Measurements from ENCODE around the gene PEAK1.
A peak's percentile ranks its signal among the peaks of the same experiment; 100 is the strongest.

The PEAK1 gene

GRCh38 chr15:77355321-77355720 lies 64.6 kb downstream of the PEAK1 start:
- DNase-seq: no peak

GRCh38 chr15:77354063-77354462 lies 65.8 kb downstream of the PEAK1 start:
- DNase-seq: peak in 2 of 4 experiments; percentile 9 to 15

- DNase-seq: no peak
These were observed 67.0 kb downstream of the PEAK1 start for GRCh38 chr15:77352887-77353286.

- DNase-seq: no peak
These were observed 69.1 kb downstream of the PEAK1 start for GRCh38 chr15:77350792-77351191.

- no peak for DNase-seq
These were observed 70.2 kb downstream of the PEAK1 start for GRCh38 chr15:77349666-77350065.

- DNase-seq: no peak
These were observed 71.4 kb downstream of the PEAK1 start for GRCh38 chr15:77348511-77348910.

GRCh38 chr15:77347197-77347596 lies 72.7 kb downstream of the PEAK1 start:
- DNase-seq: no peak

GRCh38 chr15:77346245-77347036 lies 73.5 kb downstream of the PEAK1 start:
- no peak for DNase-seq

GRCh38 chr15:77342807-77343206 lies 77.1 kb downstream of the PEAK1 start:
- DNase-seq: no peak

- DNase-seq: no peak
These were observed 79.7 kb downstream of the PEAK1 start for GRCh38 chr15:77340245-77340644.

GRCh38 chr15:77336006-77336405 lies 83.9 kb downstream of the PEAK1 start:
- DNase-seq: no peak

GRCh38 chr15:77335298-77335697 lies 84.6 kb downstream of the PEAK1 start:
- DNase-seq: no peak

GRCh38 chr15:77333166-77333565 lies 86.7 kb downstream of the PEAK1 start:
- no peak for DNase-seq

- no peak for DNase-seq
These were observed 90.7 kb downstream of the PEAK1 start for GRCh38 chr15:77329202-77329601.

GRCh38 chr15:77327844-77328529 lies 91.9 kb downstream of the PEAK1 start:
- DNase-seq: no peak

GRCh38 chr15:77327168-77327567 lies 92.7 kb downstream of the PEAK1 start:
- no peak for DNase-seq

- no peak for DNase-seq
These were observed 93.5 kb downstream of the PEAK1 start for GRCh38 chr15:77326366-77326765.

- no peak for DNase-seq
These were observed 107.4 kb downstream of the PEAK1 start for GRCh38 chr15:77312523-77312922.

- no peak for DNase-seq
These were observed 108.1 kb downstream of the PEAK1 start for GRCh38 chr15:77311618-77312398.

- DNase-seq: no peak
These were observed 108.9 kb downstream of the PEAK1 start for GRCh38 chr15:77311020-77311419.

GRCh38 chr15:77309392-77309791 lies 110.5 kb downstream of the PEAK1 start:
- DNase-seq: no peak

GRCh38 chr15:77305953-77306352 lies 114.0 kb downstream of the PEAK1 start:
- DNase-seq: no peak

GRCh38 chr15:77296773-77297337 lies 123.0 kb downstream of the PEAK1 start:
- DNase-seq: no peak
